ENCODE data around the gene RHNO1.

The RHNO1 gene

DNA sequence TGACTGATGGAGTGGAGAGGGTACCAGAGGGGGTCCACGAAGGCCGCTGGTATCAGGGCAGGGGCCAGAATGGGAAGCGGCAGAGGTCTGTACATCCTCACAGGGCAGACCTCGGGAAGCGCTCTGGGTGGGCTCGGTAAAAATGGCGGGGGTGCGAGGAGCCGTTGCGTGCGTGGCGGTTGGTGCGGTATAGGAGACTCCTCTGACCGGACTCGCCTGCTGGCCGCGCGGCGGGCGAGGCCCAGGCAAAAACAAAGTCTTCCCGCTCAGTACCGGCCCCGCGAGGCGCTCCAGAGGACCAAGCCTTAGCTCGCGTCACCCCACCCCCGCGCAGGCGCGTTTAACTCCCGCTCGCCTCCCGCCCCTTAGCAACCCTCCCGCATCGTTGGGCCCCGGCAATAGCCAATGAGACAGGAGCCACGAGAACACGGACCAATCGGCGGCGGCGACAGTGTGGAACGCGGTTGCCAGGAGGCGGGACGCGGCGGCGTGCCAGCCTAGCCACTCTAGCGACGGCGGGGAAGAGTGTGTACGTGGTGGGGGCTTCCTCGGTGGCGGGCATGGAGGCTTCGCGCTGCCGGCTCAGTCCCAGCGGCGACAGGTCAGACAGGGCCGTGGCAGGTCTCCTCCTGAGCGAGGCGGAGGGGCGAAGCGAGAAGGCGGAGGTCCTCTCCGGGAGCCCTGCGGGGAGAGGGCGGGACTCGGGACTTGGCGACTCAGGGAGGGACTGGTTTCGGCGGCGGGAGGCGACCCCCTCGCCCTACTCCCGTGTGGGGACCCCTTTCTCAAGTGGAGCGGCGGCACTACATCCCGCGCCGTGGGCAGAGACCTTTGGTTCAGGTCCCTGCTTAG, 13.6 kb downstream of the RHNO1 start, which contains the start of gene TULP3:
TSS of gene TULP3 (plus strand) at position 504 of the 852 bp plus-strand sequence. CDS start at position 561, 57 bp downstream.
- peak within 1 kb of the TSS; percentile 91 for H3K4me3 ChIP-seq (ENCODE audit: control insufficient read depth, low read depth, low read length)
- no peak for TF ChIP-seq CTCF (conservative IDR thresholded peaks at IDR 0.05; ENCODE audit: control insufficient read depth, insufficient read depth, low read depth, low read length)
- DNase-seq (ENCODE audit: low read depth): peak; percentile 96

- no peak for TF ChIP-seq CTCF (conservative IDR thresholded peaks at IDR 0.05; ENCODE audit: control insufficient read depth, insufficient read depth, low read depth, low read length)
- DNase-seq (ENCODE audit: low read depth): peak; percentile 79
- peak overlapping the region; percentile 91 for H3K4me3 ChIP-seq (ENCODE audit: control insufficient read depth, low read depth, low read length)
Measured at GRCh38 chr12:2891240-2892053, 14.4 kb downstream of the RHNO1 start.

DNA sequence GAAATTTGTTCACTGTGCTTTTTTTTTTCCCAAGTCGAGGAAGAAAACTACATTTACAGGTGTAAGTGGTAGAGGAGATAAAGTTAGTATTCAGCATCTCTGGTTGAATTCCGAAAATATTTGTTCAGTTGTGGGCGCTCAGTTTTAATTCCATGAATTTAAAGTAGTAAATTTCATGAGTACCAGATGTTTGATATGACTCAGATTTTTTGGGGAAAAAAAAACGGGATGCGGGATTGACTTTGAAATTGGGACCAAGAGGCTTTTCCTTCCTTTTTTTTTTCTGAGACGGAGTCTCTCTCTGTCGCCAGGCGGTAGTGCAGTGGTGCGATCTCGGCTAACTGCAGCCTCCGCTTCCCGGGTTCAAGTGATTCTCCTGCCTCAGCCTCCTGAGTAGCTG, 15.2 kb downstream of the RHNO1 start:
- peak overlapping the region; percentile 91 for H3K4me3 ChIP-seq (ENCODE audit: control insufficient read depth, low read depth, low read length)
- peak; percentile 82 for DNase-seq (ENCODE audit: low read depth)

DNA sequence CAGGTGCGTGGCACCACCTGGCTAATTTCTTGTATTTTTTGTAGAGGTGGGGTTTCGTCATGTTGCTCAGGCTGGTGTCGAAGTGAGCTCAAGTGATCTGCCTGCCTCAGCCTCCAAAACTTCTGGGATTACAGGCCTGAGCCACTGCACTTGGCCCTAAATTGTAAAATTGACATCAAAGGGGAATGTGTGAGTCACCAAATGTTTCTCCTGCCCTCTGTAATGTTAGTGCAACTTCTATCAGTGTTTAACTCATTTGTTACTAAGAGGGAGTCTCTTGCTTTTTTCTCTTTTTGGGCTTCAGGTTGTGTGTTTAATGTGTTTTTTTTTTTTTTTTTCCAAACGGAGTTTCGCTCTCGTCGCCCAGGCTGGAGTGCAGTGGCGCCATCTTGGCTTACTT, 16.0 kb downstream of the RHNO1 start:
- DNase-seq (ENCODE audit: low read depth): peak; percentile 96
- H3K4me3 ChIP-seq (ENCODE audit: control insufficient read depth, low read depth, low read length): peak overlapping the region; percentile 35
- TF ChIP-seq CTCF (conservative IDR thresholded peaks at IDR 0.05; ENCODE audit: control insufficient read depth, insufficient read depth, low read depth, low read length): no peak

More for the DNA sequence above, 15.2 kb downstream of the RHNO1 start:
- no peak for TF ChIP-seq CTCF (conservative IDR thresholded peaks at IDR 0.05; ENCODE audit: control insufficient read depth, insufficient read depth, low read depth, low read length)

DNA sequence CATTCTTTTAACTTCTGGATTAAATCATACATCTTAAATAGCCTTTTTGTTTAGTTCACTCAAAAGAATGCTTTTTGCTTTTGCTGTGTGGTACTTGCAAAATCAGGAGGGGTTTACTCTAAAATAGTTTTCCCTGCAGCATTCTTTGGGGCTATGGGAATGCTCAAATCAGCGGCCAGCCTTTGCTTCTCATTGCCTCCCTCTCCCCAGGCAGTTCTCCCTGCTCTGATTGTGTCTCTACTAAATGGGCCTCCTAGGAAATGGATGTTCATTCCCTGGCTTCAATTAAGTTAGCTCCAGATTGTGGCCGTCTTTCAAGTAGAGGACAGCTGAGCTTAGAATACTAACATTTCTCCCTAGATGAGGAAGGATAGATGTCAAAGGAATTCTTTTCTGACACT, 18.0 kb downstream of the RHNO1 start:
- no peak overlapping the region for H3K4me3 ChIP-seq (ENCODE audit: control insufficient read depth, low read depth, low read length)
- no peak for TF ChIP-seq CTCF (conservative IDR thresholded peaks at IDR 0.05; ENCODE audit: control insufficient read depth, insufficient read depth, low read depth, low read length)
- DNase-seq (ENCODE audit: low read depth): no peak

GRCh38 chr12:2895511-2895910, 18.5 kb downstream of the RHNO1 start:
- H3K4me3 ChIP-seq (ENCODE audit: control insufficient read depth, low read depth, low read length): no peak overlapping the region
- DNase-seq (ENCODE audit: low read depth): peak; percentile 45
- TF ChIP-seq CTCF (conservative IDR thresholded peaks at IDR 0.05; ENCODE audit: control insufficient read depth, insufficient read depth, low read depth, low read length): no peak
